Mucosa of stomach (tissue), 1 donor: Measurements from ENCODE around the gene SPPL2C.

Experiments
- H3K27me3 ChIP-seq: one replicate; pipeline ENCODE4 v1.7.0; 2013; ENCODE audit warnings: mild to moderate bottlenecking, low read length; ENCODE audit not compliant: control insufficient read depth, insufficient read depth
- H3K36me3 ChIP-seq: one replicate; pipeline ENCODE4 v1.7.0; 2013; ENCODE audit warnings: low read length; ENCODE audit not compliant: control insufficient read depth, insufficient read depth
- H3K4me1 ChIP-seq: one replicate; pipeline ENCODE4 v1.7.0; 2013; ENCODE audit warnings: mild to moderate bottlenecking, low read length; ENCODE audit not compliant: control insufficient read depth, insufficient read depth
- H3K4me3 ChIP-seq: one replicate; pipeline ENCODE4 v1.7.0; 2013; ENCODE audit warnings: low read length
- H3K9ac ChIP-seq: one replicate; pipeline ENCODE4 v1.7.0; 2013; ENCODE audit warnings: mild to moderate bottlenecking, low read length, moderate library complexity
- H3K9me3 ChIP-seq: one replicate; pipeline ENCODE4 v1.7.0; 2013; ENCODE audit warnings: mild to moderate bottlenecking, low read length, moderate library complexity; ENCODE audit not compliant: control insufficient read depth
- donor health status: Pancreatic carcinoma.

Gene SPPL2C

DNA sequence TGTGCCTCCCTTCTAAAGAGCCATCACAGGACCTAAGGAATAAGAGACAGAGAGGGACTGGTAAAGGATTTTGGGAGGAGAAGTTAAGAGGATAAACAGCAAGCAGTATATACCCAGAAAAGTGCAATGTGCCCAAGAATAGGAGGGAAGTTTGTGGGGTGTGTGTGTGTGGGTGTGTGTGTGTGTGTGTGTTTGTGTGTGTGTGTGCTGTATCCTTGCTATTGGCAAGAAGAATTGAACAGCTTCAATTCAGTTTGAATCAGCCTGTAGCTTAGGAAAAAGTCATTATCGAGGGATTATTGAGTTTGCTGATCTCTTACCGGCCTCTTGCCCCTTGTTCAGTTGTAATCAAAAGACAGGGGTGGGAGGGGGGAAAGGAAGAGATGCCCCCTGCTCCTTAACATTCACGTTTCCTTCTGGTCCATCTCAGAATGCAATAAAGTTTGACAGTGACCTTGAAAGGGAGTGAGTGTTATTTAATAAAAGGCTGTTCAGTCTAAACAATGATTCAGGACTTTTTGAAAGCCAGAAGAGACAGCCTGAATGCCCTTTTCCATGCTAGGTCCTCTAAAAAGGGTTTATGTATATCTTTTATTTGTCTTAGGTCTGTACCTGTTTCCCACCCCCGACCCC is 25.8 kb downstream of the SPPL2C start:
- no peaks in the 10 kb centered on the region for H3K9me3 ChIP-seq
- H3K4me3 ChIP-seq: no peak overlapping the region
- H3K9ac ChIP-seq: no peak overlapping the region
- H3K36me3 ChIP-seq: no peaks in the 10 kb centered on the region
- peaks cover 7% of the 10 kb centered on the region for H3K27me3 ChIP-seq
- no peaks in the 10 kb centered on the region for H3K4me1 ChIP-seq

GRCh38 chr17:45871718-45872117 is 27.0 kb downstream of the SPPL2C start:
- Histone ChIP-seq H3K4me3 (no peak overlapping the region), H3K9ac (no peak overlapping the region), H3K27me3 (peaks cover 4% of the 10 kb centered on the region), H3K36me3 (no peaks in the 10 kb centered on the region), H3K4me1 (no peaks in the 10 kb centered on the region), H3K9me3 (no peaks in the 10 kb centered on the region)

DNA sequence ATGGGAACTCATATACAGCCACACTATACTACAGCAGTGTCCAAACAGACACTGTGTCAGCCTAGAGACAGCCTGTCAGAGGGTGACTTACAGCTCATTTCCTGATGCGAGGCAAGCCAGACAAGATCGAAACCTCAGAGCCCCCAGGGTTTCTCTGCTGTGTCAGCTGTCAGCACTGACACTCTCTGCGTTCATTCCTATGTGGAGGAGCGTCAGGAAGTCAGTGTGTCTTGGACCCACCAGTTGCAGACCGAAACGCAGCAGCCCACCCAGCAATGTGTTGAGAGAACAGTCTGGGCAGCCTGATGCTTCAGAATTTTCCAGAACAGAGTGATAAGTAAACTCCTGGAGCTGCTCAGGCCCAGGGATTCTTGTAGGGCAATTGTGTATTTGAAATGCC is 29.0 kb downstream of the SPPL2C start:
- H3K4me1 ChIP-seq: no peaks in the 10 kb centered on the region
- no peaks in the 10 kb centered on the region for H3K36me3 ChIP-seq
- no peak overlapping the region for H3K9ac ChIP-seq
- peaks cover 4% of the 10 kb centered on the region for H3K27me3 ChIP-seq
- H3K9me3 ChIP-seq: no peaks in the 10 kb centered on the region
- no peak overlapping the region for H3K4me3 ChIP-seq

DNA sequence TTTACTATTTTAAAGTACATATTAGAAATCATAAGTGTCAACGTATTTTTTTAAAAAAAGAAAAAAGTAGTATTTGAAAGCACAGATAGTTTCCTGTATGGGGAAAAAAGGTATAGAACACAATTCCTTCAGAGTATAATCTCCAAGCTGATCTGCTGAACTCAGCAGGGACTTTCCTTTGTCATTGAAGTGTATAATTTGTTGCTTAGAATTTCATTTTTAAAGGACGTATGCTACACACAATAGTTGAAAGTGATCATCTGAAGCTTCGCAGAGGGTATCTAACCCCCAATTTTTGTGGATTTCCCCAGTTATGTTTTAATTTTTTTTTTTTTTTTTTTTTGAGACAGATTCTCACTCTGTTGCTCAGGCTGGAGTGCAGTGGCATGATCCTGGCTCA is 29.5 kb downstream of the SPPL2C start:
- Histone ChIP-seq H3K9ac (no peak overlapping the region), H3K9me3 (no peaks in the 10 kb centered on the region), H3K27me3 (peaks cover 4% of the 10 kb centered on the region), H3K4me1 (no peaks in the 10 kb centered on the region), H3K36me3 (no peaks in the 10 kb centered on the region), H3K4me3 (no peak overlapping the region)

GRCh38 chr17:45876539-45876938 is 31.9 kb downstream of the SPPL2C start:
- no peak overlapping the region for H3K9ac ChIP-seq
- H3K36me3 ChIP-seq: no peaks in the 10 kb centered on the region
- H3K27me3 ChIP-seq: peaks cover 4% of the 10 kb centered on the region

DNA sequence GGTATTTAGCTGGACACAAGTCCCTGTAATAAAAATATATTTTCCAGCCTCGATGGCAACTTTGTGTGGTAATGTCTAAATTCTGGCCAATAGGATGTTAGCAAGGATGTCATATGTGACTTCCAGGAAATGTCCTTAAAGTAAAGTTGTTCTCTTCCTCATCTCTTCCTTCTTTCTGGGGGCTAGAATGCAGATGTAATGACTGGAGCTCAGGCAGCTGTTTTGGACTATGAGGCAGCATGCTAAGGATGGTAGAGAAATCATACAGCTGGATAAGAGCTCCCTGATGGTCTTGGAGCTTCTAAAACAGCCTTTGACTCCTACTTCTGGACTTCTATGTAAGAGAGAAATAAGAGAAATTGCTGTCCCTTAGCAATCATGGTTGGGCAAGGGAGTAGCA is 32.8 kb downstream of the SPPL2C start:
- Histone ChIP-seq H3K4me3 (no peak overlapping the region), H3K4me1 (no peaks in the 10 kb centered on the region), H3K27me3 (peaks cover 4% of the 10 kb centered on the region), H3K9me3 (no peaks in the 10 kb centered on the region), H3K9ac (no peak overlapping the region), H3K36me3 (no peaks in the 10 kb centered on the region)

More at GRCh38 chr17:45876539-45876938, 31.9 kb downstream of the SPPL2C start:
- Histone ChIP-seq H3K4me3 (no peak overlapping the region), H3K9me3 (no peaks in the 10 kb centered on the region), H3K4me1 (no peaks in the 10 kb centered on the region)

- no peaks in the 10 kb centered on the region for H3K36me3 ChIP-seq
- H3K4me1 ChIP-seq: no peaks in the 10 kb centered on the region
- no peaks in the 10 kb centered on the region for H3K9me3 ChIP-seq
- no peak overlapping the region for H3K9ac ChIP-seq
- H3K4me3 ChIP-seq: no peak overlapping the region
- peaks cover 4% of the 10 kb centered on the region for H3K27me3 ChIP-seq
Measured at GRCh38 chr17:45883063-45883462, 38.4 kb downstream of the SPPL2C start.

DNA sequence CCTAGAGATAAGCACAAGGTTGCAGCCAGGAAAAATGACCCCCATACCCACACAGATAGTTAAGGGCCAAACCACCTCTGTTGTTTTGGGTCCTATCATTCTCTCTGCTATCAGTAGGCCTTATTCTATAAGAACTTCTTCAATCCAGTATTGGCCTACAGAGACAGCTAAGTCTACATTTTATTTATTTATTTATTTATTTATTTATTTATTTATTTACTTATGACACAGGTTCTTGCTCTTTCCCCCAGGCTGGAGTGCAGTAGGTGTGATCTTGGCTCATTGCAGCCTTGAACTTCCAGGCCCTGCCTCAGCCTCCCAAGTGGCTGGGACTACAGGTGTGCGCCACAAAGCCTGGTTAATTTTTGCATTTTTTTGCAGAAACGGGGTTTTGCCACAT is 42.2 kb downstream of the SPPL2C start:
- Histone ChIP-seq H3K27me3 (peaks cover 4% of the 10 kb centered on the region), H3K9ac (no peak overlapping the region), H3K4me1 (no peaks in the 10 kb centered on the region), H3K36me3 (no peaks in the 10 kb centered on the region), H3K4me3 (no peak overlapping the region), H3K9me3 (no peaks in the 10 kb centered on the region)

GRCh38 chr17:45888392-45888791 is 43.7 kb downstream of the SPPL2C start:
- Histone ChIP-seq H3K4me3 (no peak overlapping the region), H3K27me3 (peaks cover 4% of the 10 kb centered on the region), H3K9me3 (no peaks in the 10 kb centered on the region), H3K36me3 (no peaks in the 10 kb centered on the region), H3K4me1 (no peaks in the 10 kb centered on the region), H3K9ac (no peak overlapping the region)

DNA sequence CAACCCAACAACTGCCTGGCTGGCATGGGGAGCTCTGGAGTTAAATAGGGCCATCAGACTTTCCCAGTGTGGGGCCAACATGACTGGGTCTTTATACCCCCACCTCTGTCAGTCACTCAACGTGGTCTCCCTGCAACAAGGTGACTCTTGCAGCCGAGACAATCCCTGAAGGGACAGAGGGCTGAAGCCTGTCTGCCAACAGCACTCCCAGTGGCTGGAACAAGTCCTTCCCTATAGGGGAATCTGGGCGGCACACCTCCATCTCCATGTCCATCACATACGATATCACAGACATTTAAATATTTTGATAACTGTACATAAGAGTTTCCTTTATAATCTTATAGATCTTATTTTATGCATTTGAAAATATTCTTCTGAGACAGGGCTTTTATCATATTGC is 44.9 kb downstream of the SPPL2C start:
- H3K9me3 ChIP-seq: no peaks in the 10 kb centered on the region
- peaks cover 2% of the 10 kb centered on the region for H3K27me3 ChIP-seq
- no peaks in the 10 kb centered on the region for H3K36me3 ChIP-seq
- no peak overlapping the region for H3K9ac ChIP-seq
- H3K4me1 ChIP-seq: no peaks in the 10 kb centered on the region
- no peak overlapping the region for H3K4me3 ChIP-seq

DNA sequence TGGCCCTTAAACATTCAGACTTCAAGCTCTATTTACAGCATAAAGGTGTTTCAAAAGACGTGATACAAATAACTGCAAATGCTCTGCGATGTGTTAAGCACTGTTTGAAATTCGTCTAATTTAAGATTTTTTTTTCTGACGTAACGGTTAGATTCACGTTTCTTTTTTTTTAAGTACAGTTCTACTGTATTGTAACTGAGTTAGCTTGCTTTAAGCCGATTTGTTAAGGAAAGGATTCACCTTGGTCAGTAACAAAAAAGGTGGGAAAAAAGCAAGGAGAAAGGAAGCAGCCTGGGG is 49.0 kb downstream of the SPPL2C start:
- H3K36me3 ChIP-seq: no peaks in the 10 kb centered on the region
- peaks cover 43% of the 10 kb centered on the region for H3K27me3 ChIP-seq
- peaks cover 11% of the 10 kb centered on the region for H3K4me1 ChIP-seq
- no peaks in the 10 kb centered on the region for H3K9me3 ChIP-seq
- H3K9ac ChIP-seq: no peak overlapping the region
- no peak overlapping the region for H3K4me3 ChIP-seq

DNA sequence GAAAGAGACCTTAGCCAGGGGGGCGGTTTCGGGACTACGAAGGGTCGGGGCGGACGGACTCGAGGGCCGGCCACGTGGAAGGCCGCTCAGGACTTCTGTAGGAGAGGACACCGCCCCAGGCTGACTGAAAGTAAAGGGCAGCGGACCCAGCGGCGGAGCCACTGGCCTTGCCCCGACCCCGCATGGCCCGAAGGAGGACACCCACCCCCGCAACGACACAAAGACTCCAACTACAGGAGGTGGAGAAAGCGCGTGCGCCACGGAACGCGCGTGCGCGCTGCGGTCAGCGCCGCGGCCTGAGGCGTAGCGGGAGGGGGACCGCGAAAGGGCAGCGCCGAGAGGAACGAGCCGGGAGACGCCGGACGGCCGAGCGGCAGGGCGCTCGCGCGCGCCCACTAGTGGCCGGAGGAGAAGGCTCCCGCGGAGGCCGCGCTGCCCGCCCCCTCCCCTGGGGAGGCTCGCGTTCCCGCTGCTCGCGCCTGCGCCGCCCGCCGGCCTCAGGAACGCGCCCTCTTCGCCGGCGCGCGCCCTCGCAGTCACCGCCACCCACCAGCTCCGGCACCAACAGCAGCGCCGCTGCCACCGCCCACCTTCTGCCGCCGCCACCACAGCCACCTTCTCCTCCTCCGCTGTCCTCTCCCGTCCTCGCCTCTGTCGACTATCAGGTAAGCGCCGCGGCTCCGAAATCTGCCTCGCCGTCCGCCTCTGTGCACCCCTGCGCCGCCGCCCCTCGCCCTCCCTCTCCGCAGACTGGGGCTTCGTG is 49.5 kb downstream of the SPPL2C start, which contains the start of gene MAPT:
MAPT (plus strand) TSS at position 533 of the 763 bp plus-strand sequence. CDS start 67,784 bp downstream, outside the sequence.
- Histone ChIP-seq H3K4me1 (peaks cover 11% of the 10 kb centered on the region), H3K27me3 (peaks cover 48% of the 10 kb centered on the region)

More for the DNA sequence above, 49.5 kb downstream of the SPPL2C start, which contains the start of gene MAPT:
- H3K9ac ChIP-seq: peak within 1 kb of the TSS; percentile 22
- no peaks in the 10 kb centered on the region for H3K9me3 ChIP-seq
- H3K36me3 ChIP-seq: no peaks in the 10 kb centered on the region
- H3K4me3 ChIP-seq: peak within 1 kb of the TSS; percentile 14
